ENCODE results near the gene SCAMP5. TPM values are rescaled to one million over a fixed set of nuclear protein-coding genes. Genes with fewer than 3 reads are reported as not detected.

The SCAMP5 gene
- total RNA-seq, 2 donors from 2014 or later, result 21.9 to 33.5 TPM

DNA sequence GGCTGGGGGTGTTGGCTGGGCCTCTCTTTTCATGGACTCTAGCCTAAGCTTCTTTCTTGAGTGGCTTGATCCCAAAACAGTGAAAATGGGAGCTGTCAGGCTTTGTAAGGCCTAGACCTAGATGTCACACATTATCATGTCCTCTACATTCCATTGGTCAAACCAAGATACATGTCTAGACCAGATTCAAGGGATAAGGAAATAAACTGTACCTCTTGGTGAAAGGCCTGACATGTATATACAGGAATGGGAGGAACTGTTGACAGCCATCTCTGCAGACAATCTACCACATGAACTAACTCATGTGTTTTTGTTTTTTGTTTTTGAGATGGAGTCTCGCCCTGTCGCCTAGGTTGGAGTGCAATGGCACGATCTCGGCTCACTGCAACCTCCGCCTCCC lies 27.7 kb upstream of the SCAMP5 start:
- no peak for DNase-seq
- Histone ChIP-seq H3K4me3 (ENCODE audit: low read length) (no peak overlapping the region), H3K36me3 (ENCODE audit: control insufficient read depth, insufficient read depth, low read length) (no peaks in the 10 kb centered on the region), H3K4me1 (ENCODE audit: control insufficient read depth, insufficient read depth, low read length) (no peaks in the 10 kb centered on the region), H3K27ac (ENCODE audit: low read depth, low read length) (no peak overlapping the region), H3K9ac (ENCODE audit: extremely low read depth, low read length, poor library complexity, severe bottlenecking) (no peak overlapping the region), H3K27me3 (ENCODE audit: control insufficient read depth, insufficient read depth, low read length, poor library complexity, severe bottlenecking) (peaks cover under 1% of the 10 kb centered on the region), H3K9me3 (ENCODE audit: control insufficient read depth, low read length) (no peaks in the 10 kb centered on the region)
- peaks cover 5% of the 10 kb centered on the region for H3K27me3 Mint-ChIP-seq (ENCODE audit: insufficient read depth)
- no peak overlapping the region for H3K4me3 Mint-ChIP-seq
- 67 to 99% methylated on average over 2 to 5 of the region's 5 CpGs for WGBS, 2 experiments (ENCODE audit: insufficient coverage in 1 of 2, insufficient read length in 1 of 2)
- TF ChIP-seq, protein P1, sequence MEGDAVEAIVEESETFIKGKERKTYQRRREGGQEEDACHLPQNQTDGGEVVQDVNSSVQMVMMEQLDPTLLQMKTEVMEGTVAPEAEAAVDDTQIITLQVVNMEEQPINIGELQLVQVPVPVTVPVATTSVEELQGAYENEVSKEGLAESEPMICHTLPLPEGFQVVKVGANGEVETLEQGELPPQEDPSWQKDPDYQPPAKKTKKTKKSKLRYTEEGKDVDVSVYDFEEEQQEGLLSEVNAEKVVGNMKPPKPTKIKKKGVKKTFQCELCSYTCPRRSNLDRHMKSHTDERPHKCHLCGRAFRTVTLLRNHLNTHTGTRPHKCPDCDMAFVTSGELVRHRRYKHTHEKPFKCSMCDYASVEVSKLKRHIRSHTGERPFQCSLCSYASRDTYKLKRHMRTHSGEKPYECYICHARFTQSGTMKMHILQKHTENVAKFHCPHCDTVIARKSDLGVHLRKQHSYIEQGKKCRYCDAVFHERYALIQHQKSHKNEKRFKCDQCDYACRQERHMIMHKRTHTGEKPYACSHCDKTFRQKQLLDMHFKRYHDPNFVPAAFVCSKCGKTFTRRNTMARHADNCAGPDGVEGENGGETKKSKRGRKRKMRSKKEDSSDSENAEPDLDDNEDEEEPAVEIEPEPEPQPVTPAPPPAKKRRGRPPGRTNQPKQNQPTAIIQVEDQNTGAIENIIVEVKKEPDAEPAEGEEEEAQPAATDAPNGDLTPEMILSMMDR (conservative IDR thresholded peaks at IDR 0.05), result no peak
- H3K27ac Mint-ChIP-seq, result no peak overlapping the region
- peaks cover 12% of the 10 kb centered on the region for H3K4me1 Mint-ChIP-seq
- peaks cover 2% of the 10 kb centered on the region for H3K9me3 Mint-ChIP-seq
- H3K36me3 Mint-ChIP-seq (ENCODE audit: low read depth), result no peaks in the 10 kb centered on the region

DNA sequence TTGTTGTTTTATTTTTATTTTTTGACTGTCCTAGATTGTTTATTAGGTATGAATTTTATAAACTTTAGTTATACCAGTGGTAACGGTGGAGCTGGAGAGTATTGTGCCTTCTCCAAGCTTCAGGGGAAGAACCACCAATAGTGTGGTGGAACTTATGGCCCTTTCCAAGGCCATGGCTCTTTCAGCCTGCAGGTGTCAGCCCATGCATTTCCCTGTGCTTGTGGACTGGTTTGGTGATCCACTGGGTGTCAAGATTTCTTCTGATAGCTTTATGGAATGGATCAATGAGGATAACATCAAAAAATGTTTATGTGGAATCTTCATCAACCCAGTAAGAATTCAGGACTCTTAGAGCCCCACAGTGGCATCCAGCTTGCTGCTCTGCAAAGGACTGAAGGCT lies 19.2 kb upstream of the SCAMP5 start:
- Mint-ChIP-seq H3K27me3 (ENCODE audit: insufficient read depth) (peaks cover 9% of the 10 kb centered on the region), H3K36me3 (ENCODE audit: low read depth) (no peaks in the 10 kb centered on the region), H3K9me3 (peaks cover 4% of the 10 kb centered on the region), H3K27ac (no peak overlapping the region), H3K4me3 (no peak overlapping the region), H3K4me1 (no peaks in the 10 kb centered on the region)
- no peaks in the 10 kb centered on the region for H3K27me3 ChIP-seq (ENCODE audit: control insufficient read depth, insufficient read depth, low read length, poor library complexity, severe bottlenecking)
- H3K9ac ChIP-seq (ENCODE audit: extremely low read depth, low read length, poor library complexity, severe bottlenecking), result no peak overlapping the region
- no peaks in the 10 kb centered on the region for H3K9me3 ChIP-seq (ENCODE audit: control insufficient read depth, low read length)
- TF ChIP-seq, protein P1 (conservative IDR thresholded peaks at IDR 0.05), result peak; percentile 50
- no peaks in the 10 kb centered on the region for H3K4me1 ChIP-seq (ENCODE audit: control insufficient read depth, insufficient read depth, low read length)
- H3K4me3 ChIP-seq (ENCODE audit: low read length), result no peak overlapping the region
- no peak overlapping the region for H3K27ac ChIP-seq (ENCODE audit: low read depth, low read length)
- WGBS, 2 experiments (ENCODE audit: insufficient coverage in 1 of 2, insufficient read length in 1 of 2), result 93 to 100% methylated on average over 1 of the region's 1 CpG
- no peak for DNase-seq
- no peaks in the 10 kb centered on the region for H3K36me3 ChIP-seq (ENCODE audit: control insufficient read depth, insufficient read depth, low read length)

- Histone ChIP-seq H3K9ac (ENCODE audit: extremely low read depth, low read length, poor library complexity, severe bottlenecking) (no peak overlapping the region), H3K36me3 (ENCODE audit: control insufficient read depth, insufficient read depth, low read length) (no peaks in the 10 kb centered on the region), H3K27ac (ENCODE audit: low read depth, low read length) (no peak overlapping the region), H3K27me3 (ENCODE audit: control insufficient read depth, insufficient read depth, low read length, poor library complexity, severe bottlenecking) (no peaks in the 10 kb centered on the region), H3K4me3 (ENCODE audit: low read length) (no peak overlapping the region), H3K4me1 (ENCODE audit: control insufficient read depth, insufficient read depth, low read length) (no peaks in the 10 kb centered on the region), H3K9me3 (ENCODE audit: control insufficient read depth, low read length) (no peaks in the 10 kb centered on the region)
- H3K27ac Mint-ChIP-seq, result no peak overlapping the region
- no peak overlapping the region for H3K4me3 Mint-ChIP-seq
- H3K4me1 Mint-ChIP-seq, result no peaks in the 10 kb centered on the region
- DNase-seq, result no peak
- H3K27me3 Mint-ChIP-seq (ENCODE audit: insufficient read depth), result peaks cover 9% of the 10 kb centered on the region
- H3K36me3 Mint-ChIP-seq (ENCODE audit: low read depth), result no peaks in the 10 kb centered on the region
- TF ChIP-seq, protein P1 (conservative IDR thresholded peaks at IDR 0.05), result no peak
- H3K9me3 Mint-ChIP-seq, result peaks cover 2% of the 10 kb centered on the region
- WGBS, 2 experiments (ENCODE audit: insufficient coverage in 1 of 2, insufficient read length in 1 of 2), result 96 to 100% methylated on average over 1 to 4 of the region's 4 CpGs
Observed at GRCh38 chr15:74977599-74977998, 17.8 kb upstream of the SCAMP5 start.

Measured in endodermal cell (in vitro differentiated cells).